ENCODE data around the gene NLN.

NLN gene

GRCh38 chr5:65873181-65873750 lies 151.3 kb downstream of the NLN start:
- DNase-seq (ENCODE audit: low read depth) = no peak

DNA sequence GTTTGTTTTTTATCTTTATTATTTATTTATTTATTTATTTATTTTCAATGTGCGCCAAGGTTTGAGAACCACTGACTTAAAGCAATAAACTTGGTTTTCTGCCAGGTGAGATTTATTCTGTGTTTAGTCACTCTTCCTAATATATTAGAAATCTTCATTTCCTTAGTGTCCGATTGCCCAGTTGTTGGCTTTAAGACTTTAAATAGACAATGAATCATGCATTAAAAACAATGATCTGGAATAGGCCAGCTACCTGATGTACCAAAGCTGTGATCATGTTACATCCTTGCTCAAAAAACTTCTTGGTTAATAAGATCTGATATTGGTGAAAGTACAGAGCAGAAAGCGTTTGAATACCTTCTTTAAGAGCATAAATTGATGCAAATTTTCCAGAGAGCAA lies 152.2 kb downstream of the NLN start:
- DNase-seq (ENCODE audit: low read depth) = no peak

DNA sequence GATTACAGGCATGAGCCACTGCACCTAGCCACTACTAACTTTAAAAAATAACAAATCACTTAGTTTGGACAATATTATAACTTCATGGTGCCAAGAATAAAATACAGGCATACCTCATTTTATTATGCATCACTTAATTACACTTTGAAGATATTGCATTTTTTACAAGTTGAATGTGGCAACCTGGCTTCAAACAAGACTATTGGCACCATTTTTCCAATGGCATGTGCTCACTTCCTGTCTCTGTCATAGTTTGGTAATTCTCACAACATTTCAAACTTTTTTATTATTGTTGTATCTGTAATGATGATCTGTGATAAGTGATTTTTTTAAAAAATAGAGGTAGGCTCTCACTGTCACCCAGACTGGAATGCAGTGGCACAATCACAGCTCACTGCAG lies 154.5 kb downstream of the NLN start:
- no peak for DNase-seq (ENCODE audit: low read depth)

DNA sequence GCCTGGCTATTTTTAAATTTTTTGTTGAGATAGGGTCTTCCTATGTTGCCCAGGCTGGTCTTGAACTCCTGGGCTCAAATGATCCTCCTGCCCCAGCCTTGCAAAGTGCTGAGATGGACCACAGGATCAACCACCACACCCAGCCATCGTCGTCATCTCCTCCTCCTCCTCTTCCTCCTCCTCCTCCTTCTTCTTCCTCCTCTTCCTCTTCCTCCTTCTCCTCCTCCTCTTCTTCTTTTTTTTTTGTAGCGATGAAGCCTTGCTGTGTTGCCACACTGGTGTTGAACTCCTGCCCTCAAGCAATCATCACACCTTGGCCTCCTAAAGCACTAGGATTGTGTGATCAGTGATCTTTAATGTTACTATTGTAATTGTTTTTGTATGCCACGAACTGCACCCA lies 155.0 kb downstream of the NLN start:
- DNase-seq (ENCODE audit: low read depth) = no peak

Data from GM04504 (cell line).